NCI-H2227 (cell line): ENCODE data around the gene THUMPD1.
A peak's percentile ranks its signal among the peaks of the same experiment; 100 is the strongest.
"Not testable (repeated sequence)": the region's sequence is repeated elsewhere in the genome, so short reads cannot be mapped to it uniquely, and the experiment has no call there.

Experiments used
- DNase-seq: peaks from one replicate; lab custom pipeline; 2025; ENCODE audit not compliant: unreplicated experiment; lab: John Stamatoyannopoulos, UW

The THUMPD1 gene

DNA sequence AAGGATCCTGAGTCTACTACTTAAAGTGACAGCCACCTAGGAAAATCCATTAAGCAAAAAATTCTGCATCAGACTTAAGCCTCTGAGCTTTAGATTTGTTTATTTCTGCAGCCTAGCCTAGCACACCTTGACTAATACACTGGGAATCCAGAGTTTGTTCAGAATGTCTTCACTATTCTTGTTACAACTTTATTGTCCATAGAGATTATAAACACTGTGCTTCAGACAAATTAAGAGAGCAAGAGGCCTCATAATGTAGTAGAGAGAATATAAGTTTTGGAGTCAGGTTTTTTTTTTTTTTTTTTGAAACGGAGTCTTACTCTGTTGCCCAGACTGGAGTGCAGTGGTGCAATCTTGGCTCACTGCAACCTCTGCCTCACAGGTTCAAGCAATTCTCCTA lies 8.9 kb upstream of the THUMPD1 start:
- DNase-seq = no peak

DNA sequence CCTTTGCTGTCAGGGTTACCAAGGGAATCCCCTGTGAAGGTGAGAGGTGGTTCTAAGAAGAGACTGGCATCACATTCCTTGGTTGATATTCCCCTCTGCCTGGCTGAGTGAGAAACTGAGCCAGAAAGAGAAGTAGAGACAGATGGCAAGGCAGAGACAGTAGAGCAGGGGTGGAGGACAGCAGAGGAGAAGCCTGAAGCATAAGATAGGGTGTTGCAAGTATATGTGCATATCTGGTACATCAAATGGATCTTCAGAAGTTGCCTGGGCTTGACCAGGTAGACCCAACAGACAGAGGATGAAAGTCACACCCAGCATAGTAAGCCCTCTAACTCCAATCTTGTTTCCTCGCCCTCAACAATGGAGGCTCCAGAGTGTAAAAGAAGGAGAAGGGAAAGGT lies 7.9 kb upstream of the THUMPD1 start:
- no peak for DNase-seq

DNA sequence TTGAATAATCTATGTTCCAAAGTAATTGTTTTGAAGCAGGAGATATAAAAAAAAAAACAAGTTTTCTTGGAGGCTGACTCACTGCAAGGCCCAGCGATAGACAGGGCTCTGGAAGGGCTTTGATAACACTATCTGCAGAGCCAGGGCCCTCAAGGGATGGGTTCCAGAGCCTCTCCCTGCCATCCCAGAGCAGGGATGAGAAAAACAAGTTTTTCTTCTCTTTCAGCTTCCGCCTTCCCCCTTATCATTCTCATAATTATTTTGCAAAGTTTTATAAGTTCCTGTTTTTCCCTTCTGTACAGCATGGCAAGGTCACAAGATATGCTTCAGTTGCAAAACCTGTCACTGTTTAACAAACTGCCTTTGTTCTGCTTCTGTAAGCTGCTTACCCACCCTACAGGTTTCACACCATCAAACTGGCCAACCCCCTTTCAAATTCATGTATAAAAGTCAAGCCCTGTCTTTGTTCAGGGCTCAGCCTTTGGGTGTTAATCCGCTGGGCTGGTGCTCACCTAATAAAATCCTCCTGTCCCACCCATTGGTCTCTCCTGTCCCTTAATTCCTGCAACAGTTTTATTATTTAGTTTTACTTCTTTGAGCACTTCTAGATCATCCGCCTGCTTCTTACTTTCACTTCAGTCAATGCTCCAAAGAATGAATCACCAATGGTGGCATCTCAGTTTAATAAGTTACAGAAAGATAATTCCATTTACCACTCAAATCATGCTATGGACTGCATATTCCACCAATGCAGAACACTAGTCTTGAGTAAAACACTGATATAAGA lies 5.6 kb upstream of the THUMPD1 start:
- no peak for DNase-seq

DNA sequence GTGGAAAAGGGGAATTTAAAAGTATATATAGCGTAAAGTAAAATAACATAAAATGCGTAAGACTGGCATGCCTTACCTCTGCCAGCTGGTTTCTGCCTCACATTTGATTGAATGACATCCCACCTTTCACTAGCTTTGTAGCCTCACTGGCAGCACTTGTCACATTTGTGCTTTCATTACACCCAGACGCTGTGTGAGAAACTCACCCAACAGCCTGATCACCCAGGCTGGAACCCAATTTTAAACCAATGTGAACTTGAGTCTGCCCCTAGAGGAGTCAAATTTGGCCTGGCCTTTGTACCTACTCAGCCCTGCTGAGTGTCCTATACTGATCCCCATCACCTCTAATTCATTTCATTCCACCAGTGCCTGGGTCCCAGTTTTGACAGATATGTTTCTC lies 4.8 kb upstream of the THUMPD1 start:
- DNase-seq = no peak

DNA sequence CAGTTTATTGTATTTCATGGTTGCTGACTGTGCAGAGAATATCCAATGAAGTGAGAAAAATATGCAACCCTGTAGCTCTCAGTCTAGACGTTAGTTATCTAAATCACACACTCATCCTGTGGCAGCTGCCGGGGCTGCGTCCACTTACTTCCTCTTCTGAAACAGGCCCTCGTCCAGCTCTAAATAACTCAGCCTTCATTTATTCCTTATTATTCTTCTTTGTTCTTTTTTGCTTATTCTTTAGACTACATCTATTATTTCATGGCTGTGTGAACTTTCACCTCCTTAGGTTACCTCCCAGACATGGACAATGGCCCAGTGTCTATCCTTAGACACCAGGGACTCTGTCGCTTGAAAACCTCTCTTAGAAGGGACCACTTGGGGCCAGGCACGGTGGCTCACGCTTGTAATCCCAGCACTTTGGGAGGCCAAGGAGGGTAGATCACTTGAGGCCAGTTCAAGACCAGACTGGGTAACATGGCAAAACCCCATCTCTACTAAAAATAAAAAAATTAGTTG lies 3.4 kb upstream of the THUMPD1 start:
- no peak for DNase-seq

DNA sequence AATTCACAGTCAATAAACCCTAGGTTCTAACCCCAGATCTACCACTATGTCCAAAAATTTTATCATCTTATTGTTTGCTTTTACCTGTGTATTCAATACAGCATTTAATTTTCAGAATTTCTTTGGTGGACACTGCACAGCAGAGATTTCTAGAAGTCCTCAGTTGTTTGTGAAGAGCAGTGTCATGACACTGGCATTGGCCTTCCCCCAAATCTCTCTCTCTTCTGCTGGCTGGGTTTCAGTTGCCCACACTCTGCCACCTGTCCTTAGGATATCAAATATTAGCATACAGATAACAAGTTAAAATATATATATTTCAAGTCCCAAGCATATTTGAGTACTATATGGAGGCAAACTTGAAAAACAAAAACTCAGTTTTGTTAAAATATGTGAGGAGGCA lies 2.0 kb upstream of the THUMPD1 start:
- DNase-seq = no peak

DNA sequence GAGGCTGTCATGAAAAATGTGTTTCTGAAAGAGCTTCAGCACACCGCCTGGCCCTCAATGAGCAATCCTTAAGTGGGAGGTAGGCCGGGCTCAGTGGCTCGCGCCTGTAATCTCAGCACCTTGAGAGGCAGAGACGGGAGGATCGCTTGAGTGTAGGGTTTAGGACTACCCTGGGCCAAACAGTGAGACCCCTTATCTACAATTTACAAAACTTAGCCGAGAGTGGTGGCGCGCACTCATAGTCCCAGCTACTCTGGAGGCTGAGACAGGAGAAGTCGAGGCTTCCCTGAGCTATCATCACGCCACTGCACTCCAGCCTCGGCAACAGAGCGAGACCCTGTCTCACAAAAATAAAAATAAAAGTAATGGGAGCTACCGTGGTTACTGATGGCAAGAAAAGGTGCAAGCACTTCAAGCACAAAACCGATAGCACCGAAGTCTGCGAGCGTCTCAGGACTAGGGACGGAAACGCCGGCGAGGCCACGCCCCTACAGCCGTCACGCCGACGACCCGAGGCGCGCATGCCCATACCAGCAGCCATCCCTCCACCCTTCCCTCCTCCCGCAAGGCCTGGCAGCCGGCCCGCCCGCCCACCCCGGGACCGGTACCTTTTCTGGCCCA lies 607 bp downstream of the THUMPD1 start:
- DNase-seq = peak; percentile 86

DNA sequence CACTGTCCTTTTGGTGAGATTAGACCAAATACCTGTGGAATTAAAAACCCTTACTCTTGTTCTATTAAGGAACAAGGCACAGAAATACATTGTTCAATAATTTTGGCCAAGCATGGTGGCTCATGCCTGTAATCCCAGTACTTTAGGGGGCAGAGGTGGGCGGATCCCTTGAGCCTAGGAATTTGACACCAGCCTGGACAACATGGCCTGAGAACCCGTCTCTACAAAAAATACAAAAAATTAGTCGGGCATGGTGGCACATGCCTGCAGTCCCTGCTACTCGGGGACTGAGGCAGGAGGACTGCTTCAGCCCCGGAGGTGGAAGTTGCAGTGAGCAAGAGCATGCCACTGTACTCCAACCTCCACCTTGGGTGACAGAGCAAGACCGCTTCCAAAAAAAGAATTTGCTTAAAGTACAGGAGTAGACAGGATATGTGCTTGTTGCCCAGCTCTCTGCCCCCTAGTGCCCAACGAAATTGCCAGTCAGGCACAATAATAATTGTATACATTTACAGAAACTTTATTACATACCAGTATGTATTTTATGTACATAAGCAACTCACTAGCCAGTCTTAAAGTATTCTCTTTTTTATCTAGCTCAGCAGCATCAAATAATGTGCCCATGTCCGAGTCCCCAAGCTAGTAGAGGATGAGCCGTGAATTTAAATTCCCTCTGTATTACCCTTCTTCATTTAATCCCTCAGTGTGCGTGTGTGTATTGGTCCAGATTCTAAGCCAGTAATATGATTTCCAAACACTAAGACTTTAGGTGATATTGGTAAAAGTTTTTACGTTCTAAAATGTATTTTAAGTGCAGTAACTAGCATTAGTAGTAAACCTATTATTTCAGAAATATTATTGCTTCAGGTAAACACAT lies 1.4 kb downstream of the THUMPD1 start:
- DNase-seq = no peak

DNA sequence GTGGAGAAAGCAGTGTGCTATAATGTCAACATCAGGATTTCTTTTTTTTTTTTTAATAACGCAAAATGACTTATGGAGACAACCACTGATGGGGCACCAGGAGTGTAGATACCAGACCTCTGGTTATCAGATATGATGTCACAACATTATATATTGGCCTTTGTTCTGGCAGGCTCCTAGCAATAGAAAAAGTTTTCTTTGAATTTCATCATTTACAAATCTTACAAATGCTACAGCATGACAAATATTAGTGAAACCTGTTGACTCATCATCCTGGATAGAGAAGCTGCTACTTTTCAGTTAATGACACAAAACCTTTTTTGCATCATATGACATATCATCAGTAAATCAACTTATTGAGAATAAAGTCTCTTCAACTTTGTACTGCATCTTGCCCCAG lies 6.1 kb downstream of the THUMPD1 start:
- no peak for DNase-seq

DNA sequence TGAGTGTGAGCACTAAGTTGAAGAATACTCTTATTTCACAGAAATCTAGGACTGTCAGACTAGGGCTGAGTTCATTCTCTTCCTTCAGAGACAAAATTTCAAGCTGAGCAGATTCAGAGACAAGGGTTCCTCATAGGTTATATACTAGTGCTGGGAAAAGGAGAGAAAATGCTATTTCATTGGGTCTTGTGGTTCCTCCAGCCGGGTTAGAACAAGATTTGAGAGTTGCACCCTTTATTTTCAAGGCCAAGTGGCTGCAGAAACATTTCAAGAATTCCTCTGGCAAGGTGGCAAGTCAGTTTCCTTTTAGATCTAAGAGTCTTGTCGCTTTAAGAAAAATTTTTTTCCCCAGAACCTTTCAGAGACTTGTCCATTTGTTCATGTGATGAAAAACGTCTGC lies 6.8 kb downstream of the THUMPD1 start:
- DNase-seq = no peak

DNA sequence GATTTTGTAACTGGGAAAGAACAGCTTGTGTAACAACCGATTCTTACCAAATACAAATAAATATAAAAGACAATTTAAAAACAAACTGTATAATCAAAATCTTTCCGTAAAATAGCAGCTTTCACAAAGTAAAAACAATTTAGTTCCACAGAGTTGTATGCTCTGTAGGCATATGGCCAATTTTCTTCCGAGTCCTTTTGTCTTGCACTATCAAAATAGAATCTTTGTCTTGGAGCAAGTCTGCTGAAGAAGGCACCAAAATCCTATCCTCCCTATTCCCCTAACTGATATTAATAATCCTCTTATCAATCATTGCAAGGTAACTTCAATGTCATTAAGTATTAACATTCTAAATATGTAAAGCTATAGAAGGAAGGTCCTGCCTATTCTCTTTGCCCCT lies 7.6 kb downstream of the THUMPD1 start:
- no peak for DNase-seq

DNA sequence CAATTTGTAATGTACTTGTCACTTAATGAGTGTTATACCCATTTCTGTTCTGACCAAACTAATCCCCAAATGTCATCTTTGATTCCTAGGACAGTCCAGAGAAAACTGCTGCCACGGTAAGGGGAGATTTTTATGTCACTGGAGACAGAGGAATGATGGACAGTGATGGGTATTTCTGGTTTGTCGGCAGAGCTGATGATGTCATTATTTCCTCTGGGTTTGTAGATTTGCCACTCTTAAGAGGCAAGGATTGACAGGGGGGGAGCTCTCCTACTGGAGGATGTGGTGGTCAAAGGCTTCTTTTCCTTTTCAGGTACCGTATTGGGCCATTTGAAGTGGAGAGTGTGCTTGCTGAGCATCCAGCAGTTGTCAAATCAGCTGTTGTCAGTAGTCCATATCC lies 12.5 kb downstream of the THUMPD1 start:
- DNase-seq = no peak

DNA sequence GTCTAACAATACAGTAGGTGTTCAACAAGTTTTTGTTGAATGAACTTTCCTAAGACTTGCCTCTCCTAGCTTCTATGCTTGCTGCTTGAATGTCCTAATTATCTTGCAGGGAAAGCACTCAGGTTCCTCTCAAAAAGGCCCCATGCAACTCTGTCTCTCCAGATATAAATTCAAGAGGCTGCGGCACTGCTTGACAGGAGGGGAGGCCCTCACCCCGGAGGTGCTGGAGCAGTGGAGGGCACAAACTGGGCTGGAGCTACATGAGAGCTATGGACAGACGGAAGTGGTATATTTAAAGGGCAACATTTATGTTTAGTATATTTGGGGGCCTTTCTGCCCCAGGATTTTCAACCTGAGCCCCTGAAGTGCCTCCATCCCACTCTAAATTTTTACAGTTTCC lies 14.4 kb downstream of the THUMPD1 start:
- DNase-seq = no peak

DNA sequence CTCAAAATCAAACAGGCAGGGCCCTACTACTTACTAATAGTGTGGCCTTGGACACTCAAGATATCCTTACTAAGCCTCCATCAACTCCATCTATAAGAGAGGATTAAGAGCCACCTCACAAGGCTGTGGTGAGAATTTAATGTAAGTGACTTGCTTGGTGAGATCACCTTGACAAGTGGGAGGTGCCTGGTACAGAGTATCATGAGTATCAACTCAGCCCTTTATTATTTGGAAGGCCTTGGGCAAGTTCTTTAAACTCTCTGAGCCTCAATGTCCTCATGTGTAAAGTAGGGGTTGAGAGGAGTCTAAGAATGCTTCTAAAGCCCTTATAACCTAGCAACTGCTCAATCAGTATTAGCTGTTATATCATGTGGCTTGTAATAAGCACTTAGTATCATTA lies 15.0 kb downstream of the THUMPD1 start:
- DNase-seq = no peak

DNA sequence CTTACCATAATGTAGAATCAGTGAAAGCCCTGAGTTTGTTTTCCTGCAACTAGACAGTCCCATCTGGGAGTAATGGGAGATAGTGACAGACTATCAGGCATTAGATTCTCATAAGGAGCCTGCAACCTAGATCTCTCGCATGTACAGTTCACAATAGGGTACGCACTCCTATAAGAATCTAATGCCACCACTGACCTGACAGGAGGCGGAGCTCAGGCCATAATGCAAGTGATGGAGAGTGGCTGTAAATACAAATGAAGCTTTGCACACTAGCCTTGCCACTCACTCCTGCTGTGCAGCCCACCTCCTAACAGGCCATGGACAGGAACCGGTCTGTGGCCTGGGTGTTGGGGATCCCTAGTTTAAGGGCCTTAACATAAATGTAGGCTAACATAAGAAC lies 21.4 kb downstream of the THUMPD1 start:
- no peak for DNase-seq

DNA sequence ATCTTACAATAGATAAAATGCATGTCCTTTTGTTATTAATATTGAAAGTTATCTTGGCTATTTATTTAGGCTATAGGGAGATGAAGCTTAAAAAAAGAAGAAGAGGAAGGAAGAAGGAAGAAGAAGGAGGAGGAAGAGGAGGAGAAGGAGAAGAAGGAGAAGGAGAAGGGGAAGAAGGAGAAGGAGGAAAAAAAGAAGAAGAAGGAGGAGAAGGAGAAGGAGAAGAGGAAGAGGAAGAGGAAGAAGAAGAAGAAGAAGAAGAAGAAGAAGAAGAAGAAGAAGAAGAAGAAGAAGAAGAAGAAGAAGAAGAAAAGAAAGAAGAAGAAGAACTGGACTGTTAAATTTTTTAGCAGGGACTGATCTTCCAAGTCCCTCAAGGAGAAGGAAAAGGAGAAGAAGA lies 23.9 kb downstream of the THUMPD1 start:
- DNase-seq = not testable (repeated sequence)

DNA sequence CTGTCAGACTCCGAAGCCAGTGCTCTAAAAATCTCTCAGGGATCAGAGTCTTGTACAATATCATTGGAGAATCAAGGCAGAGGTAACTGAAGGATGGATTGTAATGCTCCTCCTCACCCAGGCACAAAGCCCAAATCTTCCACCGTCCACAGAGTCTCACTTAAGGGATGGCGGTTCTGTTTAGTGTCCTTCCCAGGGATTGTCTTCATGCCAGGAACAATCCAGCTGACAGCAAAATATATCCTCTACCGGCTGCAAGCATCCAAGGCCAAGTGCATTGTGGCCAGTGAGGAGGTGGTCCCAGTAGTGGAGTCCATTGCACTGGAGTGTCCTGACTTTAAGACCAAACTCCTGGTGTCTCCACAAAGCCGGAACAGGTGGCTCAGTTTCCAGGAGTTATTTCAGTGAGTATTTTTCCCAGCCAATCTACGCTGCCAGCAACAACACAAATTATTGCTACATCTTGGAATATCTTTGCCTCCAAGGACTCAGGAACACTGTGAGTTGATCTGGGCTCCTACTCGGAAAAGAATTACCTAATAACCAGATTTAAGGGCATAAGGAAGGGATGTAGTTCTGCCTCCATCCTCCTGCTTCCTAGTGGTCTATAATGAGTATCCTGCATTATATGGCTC lies 30.2 kb downstream of the THUMPD1 start:
- DNase-seq = no peak

DNA sequence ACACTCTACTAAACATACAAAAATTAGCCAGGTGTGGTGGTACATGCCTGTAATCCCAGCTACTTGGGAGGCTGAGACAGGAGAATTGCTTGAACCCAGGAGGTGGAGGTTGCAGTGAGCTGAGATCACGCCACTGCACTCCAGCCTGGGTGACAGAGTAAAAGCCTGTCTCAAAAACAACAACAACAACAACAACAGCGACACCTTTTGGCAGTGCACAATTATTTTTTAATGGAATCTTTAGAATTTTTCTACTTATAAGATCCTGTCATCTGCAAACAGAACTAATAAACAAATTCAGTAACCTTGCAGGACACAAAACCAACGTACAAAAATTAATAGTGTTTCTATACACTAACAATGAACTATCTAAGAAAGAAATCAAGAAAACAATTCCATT lies 33.5 kb downstream of the THUMPD1 start:
- peak; percentile 7 for DNase-seq

DNA sequence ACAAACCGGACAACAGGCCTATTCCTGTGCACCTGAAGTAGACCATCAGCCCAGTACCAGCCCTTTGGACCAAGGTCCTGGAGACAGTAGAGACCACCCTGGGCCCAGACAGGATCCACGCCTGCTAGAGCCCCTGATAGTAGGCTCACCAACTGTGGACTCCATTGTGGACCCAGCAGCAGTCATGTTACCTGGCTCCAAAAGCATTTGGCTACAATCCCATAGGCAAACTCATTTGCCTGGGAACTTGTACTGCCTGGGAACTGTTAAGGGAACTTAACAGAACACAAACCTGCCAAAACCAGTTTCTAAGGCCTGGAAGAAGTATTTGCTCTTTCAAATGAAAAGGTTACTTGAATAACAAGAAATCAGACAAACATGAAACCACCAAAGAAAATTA lies 34.2 kb downstream of the THUMPD1 start:
- no peak for DNase-seq

DNA sequence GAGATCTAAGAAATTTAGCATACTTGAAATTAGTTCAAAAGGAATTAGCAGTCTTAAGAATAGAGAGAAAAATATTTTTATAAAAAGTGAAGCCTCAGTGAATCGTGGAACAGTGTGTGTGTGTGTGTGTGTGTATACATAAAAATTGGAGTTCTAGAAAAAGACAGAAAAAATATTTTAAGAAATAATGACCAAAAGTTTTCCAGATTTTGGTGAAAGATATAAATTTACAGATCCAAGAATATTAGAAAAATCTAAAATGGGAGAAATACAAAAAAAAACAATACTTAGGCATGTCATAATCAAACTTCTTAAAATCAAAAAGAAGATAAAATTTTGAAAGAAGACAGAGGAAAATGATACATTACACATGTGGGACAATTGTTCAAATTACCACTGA lies 35.6 kb downstream of the THUMPD1 start:
- not testable (repeated sequence) for DNase-seq

DNA sequence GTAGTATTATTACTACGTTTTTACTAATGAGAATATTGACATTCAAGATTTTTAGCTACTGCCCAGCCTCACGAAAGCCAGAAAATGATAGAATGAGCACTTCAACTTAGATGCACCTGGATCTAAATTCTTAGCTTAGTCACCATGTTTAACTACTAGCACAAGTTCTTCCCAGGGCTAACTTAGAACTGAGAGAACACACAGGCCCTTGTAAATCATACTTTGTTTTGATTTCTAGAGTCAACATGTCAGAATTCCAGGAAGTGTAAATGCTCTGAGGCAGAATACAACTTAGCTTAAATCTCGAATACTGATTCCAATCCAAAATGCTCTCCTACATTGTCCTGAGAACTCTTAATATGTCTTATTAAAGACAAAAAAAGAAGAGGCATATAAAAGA lies 37.3 kb downstream of the THUMPD1 start:
- DNase-seq = no peak
